ENCODE measurements around the gene SYT7. TPM values are rescaled to one million over a fixed set of nuclear protein-coding genes. Genes with fewer than 3 reads are reported as not detected.
A peak's percentile ranks its signal among the peaks of the same experiment; 100 is the strongest.

Gene SYT7
- polyA plus RNA-seq, 1 donor (not counting 4 experiments of a cell fraction or from before 2014, with no cell fraction given), result 2.6 TPM

- no peak overlapping the region for H3K27ac ChIP-seq (ENCODE audit: control insufficient read depth, insufficient read depth, low read length)
- H3K27me3 ChIP-seq (ENCODE audit: control insufficient read depth, extremely low read depth, insufficient read depth, low read length), result peaks cover 6% of the 10 kb centered on the region
- DNase-seq (ENCODE audit: low read depth, low spot score) (no peak), FAIRE-seq (no peak)
- dilution Hi-C loops (cut with MboI; ENCODE audit: extremely low pct_ligation_motif_present, low sequenced_read_pairs), result no loop called here
- H3K36me3 ChIP-seq (ENCODE audit: control insufficient read depth in 2 of 2, extremely low read depth in 1 of 2, insufficient read depth in 2 of 2, low read length in 2 of 2), result no peaks in the 10 kb centered on the region
- H3K4me2 ChIP-seq (ENCODE audit: control insufficient read depth, extremely low read depth, insufficient read depth, low read depth, low read length), result no peak overlapping the region
- H3K9me3 ChIP-seq (ENCODE audit: control insufficient read depth, low read depth, low read length), result no peaks in the 10 kb centered on the region
- no peak overlapping the region for H3K4me3 ChIP-seq (ENCODE audit: control insufficient read depth in 2 of 3, extremely low read depth in 1 of 3, insufficient read depth in 2 of 3, low read depth in 1 of 3, low read length in 3 of 3)
- H4K20me1 ChIP-seq (ENCODE audit: control insufficient read depth, extremely low read depth, insufficient read depth, low read length), result no peaks in the 10 kb centered on the region
- TF ChIP-seq CTCF (optimal IDR thresholded peaks at IDR 0.05 in 1 of 3, IDR thresholded peaks at IDR 0.05 in 1 of 3, conservative IDR thresholded peaks at IDR 0.05 in 1 of 3; ENCODE audit: extremely low read depth in 1 of 3, insufficient read depth in 2 of 3, low read length in 3 of 3) (peak; percentile 88 to 97 (median 96)), EZH2 (IDR thresholded peaks at IDR 0.05; ENCODE audit: low read length) (no peak)
- H3K9ac ChIP-seq (ENCODE audit: control insufficient read depth, extremely low read depth, insufficient read depth, low read length), result no peak overlapping the region
- no peaks in the 10 kb centered on the region for H3K9me1 ChIP-seq (ENCODE audit: control insufficient read depth, extremely low read depth, insufficient read depth, low read length)
- H3K4me1 ChIP-seq (ENCODE audit: control insufficient read depth, extremely low read depth, insufficient read depth, low read length), result no peaks in the 10 kb centered on the region
- H2AFZ ChIP-seq (ENCODE audit: control insufficient read depth, low read length), result no peak overlapping the region
- no peaks in the 10 kb centered on the region for H3K79me2 ChIP-seq (ENCODE audit: control insufficient read depth, insufficient read depth, low read length)
Measured at GRCh38 chr11:61516675-61517572, 64.0 kb downstream of the SYT7 start.

- FAIRE-seq (no peak), DNase-seq (ENCODE audit: low read depth, low spot score) (no peak)
- no peak overlapping the region for H3K4me2 ChIP-seq (ENCODE audit: control insufficient read depth, extremely low read depth, insufficient read depth, low read depth, low read length)
- H3K79me2 ChIP-seq (ENCODE audit: control insufficient read depth, insufficient read depth, low read length), result no peaks in the 10 kb centered on the region
- no peak for TF ChIP-seq CTCF (optimal IDR thresholded peaks at IDR 0.05 in 1 of 3, IDR thresholded peaks at IDR 0.05 in 1 of 3, conservative IDR thresholded peaks at IDR 0.05 in 1 of 3; ENCODE audit: extremely low read depth in 1 of 3, insufficient read depth in 2 of 3, low read length in 3 of 3)
- no peak for TF ChIP-seq EZH2 (IDR thresholded peaks at IDR 0.05; ENCODE audit: low read length)
- no peak overlapping the region for H3K9ac ChIP-seq (ENCODE audit: control insufficient read depth, extremely low read depth, insufficient read depth, low read length)
- no peak overlapping the region for H3K4me3 ChIP-seq (ENCODE audit: control insufficient read depth in 2 of 3, extremely low read depth in 1 of 3, insufficient read depth in 2 of 3, low read depth in 1 of 3, low read length in 3 of 3)
- dilution Hi-C loops (cut with MboI; ENCODE audit: extremely low pct_ligation_motif_present, low sequenced_read_pairs), result no loop called here
- H3K27me3 ChIP-seq (ENCODE audit: control insufficient read depth, extremely low read depth, insufficient read depth, low read length), result peaks cover 6% of the 10 kb centered on the region
- H3K36me3 ChIP-seq (ENCODE audit: control insufficient read depth in 2 of 2, extremely low read depth in 1 of 2, insufficient read depth in 2 of 2, low read length in 2 of 2), result no peaks in the 10 kb centered on the region
- H4K20me1 ChIP-seq (ENCODE audit: control insufficient read depth, extremely low read depth, insufficient read depth, low read length), result no peaks in the 10 kb centered on the region
- no peaks in the 10 kb centered on the region for H3K9me3 ChIP-seq (ENCODE audit: control insufficient read depth, low read depth, low read length)
- no peak overlapping the region for H3K27ac ChIP-seq (ENCODE audit: control insufficient read depth, insufficient read depth, low read length)
- H2AFZ ChIP-seq (ENCODE audit: control insufficient read depth, low read length), result no peak overlapping the region
- no peaks in the 10 kb centered on the region for H3K9me1 ChIP-seq (ENCODE audit: control insufficient read depth, extremely low read depth, insufficient read depth, low read length)
- H3K4me1 ChIP-seq (ENCODE audit: control insufficient read depth, extremely low read depth, insufficient read depth, low read length), result no peaks in the 10 kb centered on the region
Measured at GRCh38 chr11:61516191-61516590, 64.7 kb downstream of the SYT7 start.
